Stimulated activated CD4-positive, alpha-beta T cell treated with anti-CD3 and anti-CD28 coated beads, Interleukin-12 subunit alpha, Interleukin-12 subunit beta, amount 100 ng/mL, for 24 hours (primary cell): ENCODE data around the gene SLC44A5.
"Not testable (repeated sequence)": the region's sequence is repeated elsewhere in the genome, so short reads cannot be mapped to it uniquely, and the experiment has no call there.

ENCODE experiments used
- DNase-seq, 2 experiments: peaks; one replicate each; pipeline ENCODE4 v3.0.0-alpha.2; 2020; ENCODE audit warnings: low read depth in 2 of 2

The SLC44A5 gene

GRCh38 chr1:75366595-75366994 lies 244.3 kb downstream of the SLC44A5 start:
- no peak for DNase-seq

GRCh38 chr1:75361260-75361659 lies 249.7 kb downstream of the SLC44A5 start:
- DNase-seq = no peak

GRCh38 chr1:75354267-75354666 lies 256.6 kb downstream of the SLC44A5 start:
- not testable (repeated sequence) for DNase-seq

GRCh38 chr1:75353051-75353450 lies 257.9 kb downstream of the SLC44A5 start:
- no peak for DNase-seq

- no peak for DNase-seq
Observed at GRCh38 chr1:75345538-75346292, 265.2 kb downstream of the SLC44A5 start.

- DNase-seq = no peak
Observed at GRCh38 chr1:75342786-75343185, 268.1 kb downstream of the SLC44A5 start.

GRCh38 chr1:75341537-75341936 lies 269.4 kb downstream of the SLC44A5 start:
- DNase-seq = no peak

- DNase-seq = no peak
Observed at GRCh38 chr1:75338616-75339483, 272.1 kb downstream of the SLC44A5 start.

GRCh38 chr1:75334876-75335389 lies 276.0 kb downstream of the SLC44A5 start:
- DNase-seq = no peak

- no peak for DNase-seq
Observed at GRCh38 chr1:75330624-75331023, 280.3 kb downstream of the SLC44A5 start.

- DNase-seq = no peak
Observed at GRCh38 chr1:75328691-75329090, 282.2 kb downstream of the SLC44A5 start.

GRCh38 chr1:75327395-75327794 lies 283.5 kb downstream of the SLC44A5 start:
- DNase-seq = no peak

GRCh38 chr1:75317976-75318375 lies 292.9 kb downstream of the SLC44A5 start:
- no peak for DNase-seq

- DNase-seq = no peak
Observed at GRCh38 chr1:75316230-75316629, 294.7 kb downstream of the SLC44A5 start.

GRCh38 chr1:75312620-75313019 lies 298.3 kb downstream of the SLC44A5 start:
- DNase-seq = no peak

- DNase-seq = no peak
Observed at GRCh38 chr1:75310067-75310466, 300.8 kb downstream of the SLC44A5 start.

- DNase-seq = no peak
Observed at GRCh38 chr1:75308365-75308764, 302.5 kb downstream of the SLC44A5 start.

GRCh38 chr1:75305061-75305460 lies 305.9 kb downstream of the SLC44A5 start:
- no peak for DNase-seq

- no peak for DNase-seq
Observed at GRCh38 chr1:75293270-75293669, 317.6 kb downstream of the SLC44A5 start.

GRCh38 chr1:75292013-75292412 lies 318.9 kb downstream of the SLC44A5 start:
- DNase-seq = no peak

GRCh38 chr1:75276385-75276784 lies 334.5 kb downstream of the SLC44A5 start:
- no peak for DNase-seq

- DNase-seq = no peak
Observed at GRCh38 chr1:75275631-75276030, 335.3 kb downstream of the SLC44A5 start.
